HG02642 (cell line): Measurements from ENCODE around the gene SMAD7.

Source experiments
- ATAC-seq: cut with Tn5 transposase; IDR thresholded peaks from one replicate; pipeline ENCODE4 v1.9.1; 2021; ENCODE audit warnings: mild to moderate bottlenecking; ENCODE audit not compliant: unreplicated experiment, poor library complexity

SMAD7 gene

GRCh38 chr18:48950536-48951447 lies at the start of gene SMAD7:
SMAD7 (minus strand) TSS chr18:48950965; CDS start chr18:48950424, 541 bp downstream.
- no peak for ATAC-seq

- no peak for ATAC-seq
These were observed 48.8 kb upstream of the SMAD7 start for GRCh38 chr18:48999569-48999968.

GRCh38 chr18:48997985-48998831 lies 47.4 kb upstream of the SMAD7 start:
- ATAC-seq = no peak

GRCh38 chr18:48997681-48997984 lies 46.9 kb upstream of the SMAD7 start:
- ATAC-seq = no peak

- no peak for ATAC-seq
These were observed 46.2 kb upstream of the SMAD7 start for GRCh38 chr18:48996901-48997463.

- ATAC-seq = no peak
These were observed 45.3 kb upstream of the SMAD7 start for GRCh38 chr18:48996041-48996440.

- no peak for ATAC-seq
These were observed 44.4 kb upstream of the SMAD7 start for GRCh38 chr18:48994926-48995835.

- no peak for ATAC-seq
These were observed 43.4 kb upstream of the SMAD7 start for GRCh38 chr18:48994044-48994651.

GRCh38 chr18:48993586-48993985 lies 42.8 kb upstream of the SMAD7 start:
- no peak for ATAC-seq

- ATAC-seq = no peak
These were observed 42.2 kb upstream of the SMAD7 start for GRCh38 chr18:48992791-48993555.

- ATAC-seq = no peak
These were observed 41.4 kb upstream of the SMAD7 start for GRCh38 chr18:48992133-48992532.

- ATAC-seq = no peak
These were observed 40.9 kb upstream of the SMAD7 start for GRCh38 chr18:48991676-48992075.

GRCh38 chr18:48991319-48991660 lies 40.5 kb upstream of the SMAD7 start:
- ATAC-seq = no peak

- ATAC-seq = no peak
These were observed 39.9 kb upstream of the SMAD7 start for GRCh38 chr18:48990481-48991318.

- no peak for ATAC-seq
These were observed 38.8 kb upstream of the SMAD7 start for GRCh38 chr18:48989304-48990303.

GRCh38 chr18:48988508-48989303 lies 37.9 kb upstream of the SMAD7 start:
- ATAC-seq = no peak
